ENCODE measurements around the gene RASA3. TPM values are rescaled to one million over a fixed set of nuclear protein-coding genes. Genes with fewer than 3 reads are reported as not detected.

RASA3 gene
- total RNA-seq, 1 donor from 2014 or later, result 44.8 TPM

DNA sequence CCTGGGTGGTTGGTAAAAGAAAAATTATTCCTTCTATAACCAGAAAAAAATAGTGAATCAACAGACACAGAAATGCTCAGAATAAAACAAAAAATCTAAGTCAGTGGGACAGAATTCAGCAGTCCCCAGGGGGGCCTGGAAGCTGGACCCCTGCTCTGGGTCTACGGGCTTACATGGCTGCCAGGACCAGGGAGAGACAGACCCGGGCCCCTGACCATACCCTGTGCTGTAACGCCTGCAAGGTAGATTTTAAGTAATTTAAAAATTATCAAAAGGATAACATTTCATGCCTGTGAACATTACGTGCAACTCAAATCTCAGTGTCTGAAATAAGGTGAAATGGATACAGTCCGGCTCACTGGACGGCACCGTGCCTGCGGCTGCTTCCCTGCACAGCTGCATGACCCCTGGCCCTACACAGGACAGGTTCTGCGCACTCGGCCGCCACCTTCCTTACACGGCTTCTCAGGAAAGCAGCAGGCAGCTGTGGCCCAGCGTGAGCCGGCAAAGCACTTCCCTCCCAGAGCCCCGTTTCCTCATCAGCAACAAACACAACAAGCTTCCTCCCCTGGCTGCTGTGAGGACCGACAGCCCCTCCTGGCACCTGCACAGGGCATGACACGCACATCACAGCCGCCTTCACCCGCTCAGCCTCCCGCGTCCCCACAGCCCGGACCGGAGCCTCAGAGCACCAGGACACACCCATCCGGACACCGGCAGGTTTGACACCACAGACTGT, 22.2 kb downstream of the RASA3 start:
- H3K9me3 Mint-ChIP-seq (ENCODE audit: unreplicated experiment), result no peaks in the 10 kb centered on the region
- peak overlapping the region; percentile 93 for H3K27ac Mint-ChIP-seq (ENCODE audit: unreplicated experiment)
- TF ChIP-seq, protein P1, sequence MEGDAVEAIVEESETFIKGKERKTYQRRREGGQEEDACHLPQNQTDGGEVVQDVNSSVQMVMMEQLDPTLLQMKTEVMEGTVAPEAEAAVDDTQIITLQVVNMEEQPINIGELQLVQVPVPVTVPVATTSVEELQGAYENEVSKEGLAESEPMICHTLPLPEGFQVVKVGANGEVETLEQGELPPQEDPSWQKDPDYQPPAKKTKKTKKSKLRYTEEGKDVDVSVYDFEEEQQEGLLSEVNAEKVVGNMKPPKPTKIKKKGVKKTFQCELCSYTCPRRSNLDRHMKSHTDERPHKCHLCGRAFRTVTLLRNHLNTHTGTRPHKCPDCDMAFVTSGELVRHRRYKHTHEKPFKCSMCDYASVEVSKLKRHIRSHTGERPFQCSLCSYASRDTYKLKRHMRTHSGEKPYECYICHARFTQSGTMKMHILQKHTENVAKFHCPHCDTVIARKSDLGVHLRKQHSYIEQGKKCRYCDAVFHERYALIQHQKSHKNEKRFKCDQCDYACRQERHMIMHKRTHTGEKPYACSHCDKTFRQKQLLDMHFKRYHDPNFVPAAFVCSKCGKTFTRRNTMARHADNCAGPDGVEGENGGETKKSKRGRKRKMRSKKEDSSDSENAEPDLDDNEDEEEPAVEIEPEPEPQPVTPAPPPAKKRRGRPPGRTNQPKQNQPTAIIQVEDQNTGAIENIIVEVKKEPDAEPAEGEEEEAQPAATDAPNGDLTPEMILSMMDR (IDR thresholded peaks at IDR 0.05), result peak; percentile 29
- H3K27me3 Mint-ChIP-seq (ENCODE audit: unreplicated experiment), result no peaks in the 10 kb centered on the region
- DNase-seq (ENCODE audit: extremely low spot score, unreplicated experiment), result no peak
- H3K4me3 Mint-ChIP-seq (ENCODE audit: unreplicated experiment), result peak overlapping the region; percentile 26
- peaks cover 3% of the 10 kb centered on the region for H3K36me3 Mint-ChIP-seq (ENCODE audit: unreplicated experiment)
- peaks cover 83% of the 10 kb centered on the region for H3K4me1 Mint-ChIP-seq (ENCODE audit: unreplicated experiment)

DNA sequence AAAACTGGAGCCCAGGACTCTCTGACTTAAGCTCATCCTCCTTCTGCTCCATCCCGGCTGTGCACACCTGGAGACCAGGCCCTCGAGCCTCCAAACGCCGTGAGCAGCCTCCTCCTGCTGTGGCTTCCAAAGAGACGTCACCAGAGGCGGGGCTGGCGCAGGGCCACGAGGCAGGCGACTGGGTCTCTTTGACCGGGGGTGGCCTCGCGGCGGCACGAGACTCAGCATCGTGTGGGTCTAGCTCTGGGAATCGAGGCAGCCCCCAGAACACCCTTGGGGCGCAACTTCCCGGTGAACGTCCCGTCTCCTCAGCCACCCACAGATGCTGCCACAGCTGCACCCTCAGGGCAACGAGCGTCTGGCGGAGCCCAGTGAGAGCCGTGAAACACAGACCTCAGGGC, 22.8 kb downstream of the RASA3 start:
- Mint-ChIP-seq H3K27me3 (ENCODE audit: unreplicated experiment) (no peaks in the 10 kb centered on the region), H3K4me1 (ENCODE audit: unreplicated experiment) (peaks cover 82% of the 10 kb centered on the region), H3K27ac (ENCODE audit: unreplicated experiment) (peak overlapping the region; percentile 93), H3K4me3 (ENCODE audit: unreplicated experiment) (peak overlapping the region; percentile 26), H3K9me3 (ENCODE audit: unreplicated experiment) (no peaks in the 10 kb centered on the region), H3K36me3 (ENCODE audit: unreplicated experiment) (peaks cover 3% of the 10 kb centered on the region)
- no peak for DNase-seq (ENCODE audit: extremely low spot score, unreplicated experiment)
- TF ChIP-seq, protein P1 (IDR thresholded peaks at IDR 0.05), result no peak

DNA sequence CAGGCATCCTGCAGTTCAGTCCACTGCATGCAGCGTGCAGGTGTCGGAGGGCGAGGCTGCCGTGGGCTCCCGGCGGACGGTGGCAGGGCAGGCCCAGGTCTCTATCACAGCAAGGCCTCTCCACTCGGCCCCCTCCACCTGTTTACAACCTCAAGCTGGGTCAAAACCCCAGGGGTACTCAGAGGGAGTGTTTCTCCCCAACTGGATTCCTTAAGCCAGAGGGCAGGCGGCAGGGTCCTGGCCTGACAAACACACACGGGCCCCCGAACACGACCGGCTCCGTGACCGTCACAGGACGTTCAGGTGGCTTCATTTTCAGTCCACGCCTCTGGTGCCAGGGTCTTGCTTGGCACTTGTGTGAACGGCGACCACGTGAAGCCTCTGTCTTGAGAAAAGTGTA, 23.5 kb downstream of the RASA3 start:
- H3K27me3 Mint-ChIP-seq (ENCODE audit: unreplicated experiment), result no peaks in the 10 kb centered on the region
- peak overlapping the region; percentile 93 for H3K27ac Mint-ChIP-seq (ENCODE audit: unreplicated experiment)
- DNase-seq (ENCODE audit: extremely low spot score, unreplicated experiment), result no peak
- H3K36me3 Mint-ChIP-seq (ENCODE audit: unreplicated experiment), result peaks cover 3% of the 10 kb centered on the region
- TF ChIP-seq, protein P1 (IDR thresholded peaks at IDR 0.05), result no peak
- no peak overlapping the region for H3K4me3 Mint-ChIP-seq (ENCODE audit: unreplicated experiment)
- no peaks in the 10 kb centered on the region for H3K9me3 Mint-ChIP-seq (ENCODE audit: unreplicated experiment)
- H3K4me1 Mint-ChIP-seq (ENCODE audit: unreplicated experiment), result peaks cover 78% of the 10 kb centered on the region

DNA sequence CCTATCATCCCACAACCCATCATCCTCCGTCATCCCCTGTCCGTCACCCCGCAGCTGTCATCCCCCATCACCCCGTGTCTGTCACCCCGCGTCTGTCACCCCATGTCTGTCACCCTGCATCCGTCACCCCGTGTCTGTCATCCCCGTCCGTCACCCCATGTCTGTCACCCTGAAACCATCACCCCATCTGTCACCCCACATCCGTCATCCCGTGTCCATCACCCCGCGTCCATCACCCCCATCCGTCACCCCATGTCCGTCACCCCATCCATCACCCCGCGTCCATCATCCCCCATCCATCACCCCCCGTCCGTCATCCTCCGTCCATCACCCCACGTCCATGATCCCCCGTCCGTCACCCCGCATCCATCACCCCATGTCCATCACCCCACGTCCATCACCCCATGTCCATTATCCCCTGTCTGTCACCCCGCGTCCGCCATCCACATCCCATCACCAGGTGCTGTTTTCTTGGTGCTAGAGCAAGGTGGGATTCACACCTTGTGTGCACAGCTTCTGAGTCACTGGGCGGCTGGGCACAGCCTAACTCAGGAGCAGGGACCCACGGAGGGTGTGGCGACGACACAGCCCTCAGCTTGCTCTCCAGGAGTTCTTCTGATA, 24.2 kb downstream of the RASA3 start:
- no peaks in the 10 kb centered on the region for H3K27me3 Mint-ChIP-seq (ENCODE audit: unreplicated experiment)
- no peak for DNase-seq (ENCODE audit: extremely low spot score, unreplicated experiment)
- no peaks in the 10 kb centered on the region for H3K9me3 Mint-ChIP-seq (ENCODE audit: unreplicated experiment)
- TF ChIP-seq, protein P1 (IDR thresholded peaks at IDR 0.05), result no peak
- no peak overlapping the region for H3K4me3 Mint-ChIP-seq (ENCODE audit: unreplicated experiment)
- peak overlapping the region; percentile 80 for H3K27ac Mint-ChIP-seq (ENCODE audit: unreplicated experiment)
- peaks cover 77% of the 10 kb centered on the region for H3K4me1 Mint-ChIP-seq (ENCODE audit: unreplicated experiment)
- H3K36me3 Mint-ChIP-seq (ENCODE audit: unreplicated experiment), result peaks cover 3% of the 10 kb centered on the region

DNA sequence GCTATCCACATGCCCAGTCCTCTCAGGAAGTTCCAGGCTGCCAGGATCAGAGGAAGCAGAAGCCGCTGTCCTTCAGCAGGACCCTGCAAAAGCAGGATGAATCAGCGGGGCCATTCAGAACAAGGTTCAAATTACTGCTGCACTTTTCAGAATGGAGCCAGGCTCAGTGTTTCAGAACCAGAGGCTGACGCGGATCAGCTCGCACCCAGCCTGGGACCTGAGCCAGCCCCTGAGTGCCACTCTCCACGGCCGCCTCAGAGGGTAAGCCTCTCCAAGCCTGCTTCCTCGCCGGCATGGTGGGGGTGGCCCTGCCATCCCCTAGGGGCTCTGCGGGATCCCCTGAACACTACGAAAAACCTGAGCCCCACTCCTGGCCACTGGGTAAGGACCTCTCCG, 24.7 kb downstream of the RASA3 start:
- Mint-ChIP-seq H3K36me3 (ENCODE audit: unreplicated experiment) (no peaks in the 10 kb centered on the region), H3K4me3 (ENCODE audit: unreplicated experiment) (no peak overlapping the region), H3K9me3 (ENCODE audit: unreplicated experiment) (no peaks in the 10 kb centered on the region), H3K27ac (ENCODE audit: unreplicated experiment) (peak overlapping the region; percentile 80), H3K4me1 (ENCODE audit: unreplicated experiment) (peaks cover 72% of the 10 kb centered on the region), H3K27me3 (ENCODE audit: unreplicated experiment) (no peaks in the 10 kb centered on the region)
- DNase-seq (ENCODE audit: extremely low spot score, unreplicated experiment), result no peak
- TF ChIP-seq, protein P1 (IDR thresholded peaks at IDR 0.05), result no peak
